ENCODE measurements around the gene RNF121. TPM values are rescaled to one million over a fixed set of nuclear protein-coding genes. Genes with fewer than 3 reads are reported as not detected.

RNF121 gene
- total RNA-seq, 1 donor from 2014 or later, result 65.4 TPM

Other genes with a start within 250 kb of the RNF121 start
- not detected in 2 replicates for gene DEFB108B, start 95.8 kb upstream of the RNF121 start, total RNA-seq
- not detected in 2 replicates for gene DEFB131B, start 50.6 kb upstream of the RNF121 start, total RNA-seq
- gene XNDC1N, start 452 bp upstream of the RNF121 start, total RNA-seq, result 20.7 and 20.9 TPM in 2 replicates
- 15.0 and 19.9 TPM in 2 replicates for gene IL18BP, start 69.9 kb downstream of the RNF121 start, total RNA-seq
- gene NUMA1, start 151.5 kb downstream of the RNF121 start, total RNA-seq, result 138 and 149 TPM in 2 replicates
- gene LRRC51, start 151.8 kb downstream of the RNF121 start, total RNA-seq, result 7.0 and 7.1 TPM in 2 replicates
- 78.6 and 81.4 TPM in 2 replicates for gene LAMTOR1, start 174.3 kb downstream of the RNF121 start, total RNA-seq
- not detected in 2 replicates for gene TOMT, start 176.9 kb downstream of the RNF121 start, total RNA-seq
- gene ANAPC15, start 183.6 kb downstream of the RNF121 start, total RNA-seq, result 52.1 and 54.9 TPM in 2 replicates
- not detected in 2 replicates for gene FOLR3, start 206.7 kb downstream of the RNF121 start, total RNA-seq

All from activated CD4-positive, alpha-beta T cell treated with anti-CD3 and anti-CD28 coated beads, Interleukin-2, amount 10 ng/mL, durations not matched to agents 24 days and 14 days (primary cell).